CD4-positive, alpha-beta T cell treated with Interleukin-17A for 1 hour (primary cell): ENCODE results near the gene EIF2B4.
"Not testable (repeated sequence)": the region's sequence is repeated elsewhere in the genome, so short reads cannot be mapped to it uniquely, and the experiment has no call there.

Experiments
- DNase-seq: peaks from one replicate; pipeline ENCODE4 v3.0.0-alpha.2; 2020

The EIF2B4 gene

GRCh38 chr2:27335311-27335710, 34.8 kb downstream of the EIF2B4 start:
- DNase-seq, result no peak

DNA sequence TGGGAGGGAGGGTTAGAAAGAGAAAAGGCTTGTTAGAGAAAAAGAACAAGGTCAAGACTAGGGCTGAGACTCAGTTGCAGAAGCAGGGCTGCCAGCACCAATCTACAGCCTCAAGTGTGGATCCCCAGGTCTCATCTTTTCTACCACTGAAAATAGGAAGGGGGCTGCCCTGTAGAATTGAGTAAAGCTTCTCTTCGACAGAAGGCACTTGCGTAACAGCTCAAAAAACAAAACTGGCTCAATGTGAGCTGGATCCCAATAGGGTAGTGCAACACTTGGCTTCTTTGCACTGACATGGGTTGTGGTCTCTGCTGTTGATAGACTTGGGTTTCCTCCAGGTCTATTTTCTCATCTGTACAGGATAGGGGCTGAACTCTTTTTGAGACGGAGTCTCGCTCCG, 45.4 kb downstream of the EIF2B4 start:
- DNase-seq, result no peak

- no peak for DNase-seq
Observed at GRCh38 chr2:27323596-27324285, 46.4 kb downstream of the EIF2B4 start.

DNA sequence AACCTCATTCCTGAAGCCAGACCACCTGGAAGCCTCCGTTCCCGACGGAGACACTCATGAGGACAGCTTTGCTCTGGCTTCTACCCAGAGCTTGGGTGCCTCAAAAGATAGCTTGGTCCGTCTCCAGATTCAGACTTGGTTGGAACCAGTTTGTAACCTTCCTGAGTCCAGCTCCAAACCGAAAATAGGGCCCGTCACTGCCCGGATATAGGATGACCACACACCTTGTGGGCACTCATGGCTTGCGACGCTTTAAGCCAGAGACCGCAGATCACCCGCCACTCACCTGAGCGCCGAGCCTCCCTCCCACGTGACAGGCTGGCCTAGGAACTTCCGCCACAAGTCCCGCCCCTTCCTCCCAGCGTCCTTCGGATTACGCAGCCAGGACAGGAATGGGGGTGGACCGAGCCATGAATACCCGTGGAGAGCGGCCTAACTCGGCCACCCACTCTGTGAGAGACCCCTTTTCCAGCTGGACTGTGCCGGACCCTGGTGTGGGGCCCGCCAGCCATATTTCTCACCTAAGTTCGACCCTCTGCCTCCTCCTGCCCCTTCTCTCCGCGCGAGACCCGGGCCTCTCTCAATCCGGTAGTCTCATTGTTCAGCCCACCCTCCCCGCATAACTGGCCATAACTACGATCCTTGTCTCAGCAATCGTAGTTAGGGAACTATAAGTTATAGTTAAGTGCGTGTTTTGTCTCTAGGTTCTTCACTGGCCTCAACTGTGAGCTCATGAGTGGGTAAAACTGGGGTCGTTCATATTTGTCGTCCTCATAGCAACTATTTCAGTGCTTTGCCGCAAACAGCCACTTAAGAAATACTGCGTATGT, 47.2 kb downstream of the EIF2B4 start, which contains the start of gene MPV17:
TSS of gene MPV17 (minus strand) at position 332 of the 830 bp plus-strand sequence. CDS start 580 bp downstream, outside the sequence.
- DNase-seq, result peak; percentile 89

GRCh38 chr2:27322301-27322765, 47.8 kb downstream of the EIF2B4 start:
- DNase-seq, result peak; percentile 14

GRCh38 chr2:27320958-27321543, 49.1 kb downstream of the EIF2B4 start:
- DNase-seq, result no peak

- DNase-seq, result not testable (repeated sequence)
Observed at GRCh38 chr2:27319839-27320238, 50.3 kb downstream of the EIF2B4 start.

- DNase-seq, result no peak
Observed at GRCh38 chr2:27316655-27317412, 53.3 kb downstream of the EIF2B4 start.

- DNase-seq, result no peak
Observed at GRCh38 chr2:27315122-27315521, 55.0 kb downstream of the EIF2B4 start.

- no peak for DNase-seq
Observed at GRCh38 chr2:27314709-27315108, 55.4 kb downstream of the EIF2B4 start.
